ENCODE data around the gene SSH3.

SSH3 gene

GRCh38 chr11:67280788-67281551, 22.4 kb upstream of the SSH3 start:
- DNase-seq = no peak

GRCh38 chr11:67281552-67282150, 21.7 kb upstream of the SSH3 start:
- DNase-seq = no peak

- DNase-seq = no peak
Observed at GRCh38 chr11:67282155-67282875, 21.0 kb upstream of the SSH3 start.

- DNase-seq = no peak
Observed at GRCh38 chr11:67282876-67283371, 20.4 kb upstream of the SSH3 start.

- no peak for DNase-seq
Observed at GRCh38 chr11:67283481-67283963, 19.8 kb upstream of the SSH3 start.

GRCh38 chr11:67284811-67285540, 18.4 kb upstream of the SSH3 start:
- DNase-seq = no peak

GRCh38 chr11:67285541-67286498, 17.5 kb upstream of the SSH3 start:
- no peak for DNase-seq

GRCh38 chr11:67286621-67287333, 16.6 kb upstream of the SSH3 start:
- no peak for DNase-seq

GRCh38 chr11:67287355-67288197, 15.8 kb upstream of the SSH3 start:
- peak; percentile 70 for DNase-seq

- no peak for DNase-seq
Observed at GRCh38 chr11:67288198-67288451, 15.2 kb upstream of the SSH3 start.

GRCh38 chr11:67288452-67289225, 14.7 kb upstream of the SSH3 start:
- DNase-seq = peak; percentile 95

- no peak for DNase-seq
Observed at GRCh38 chr11:67289226-67289650, 14.1 kb upstream of the SSH3 start, which contains the start of gene ANKRD13D. Gene ANKRD13D (plus strand): TSS chr11:67289303. CDS start chr11:67289461, 158 bp downstream.

- no peak for DNase-seq
Observed at GRCh38 chr11:67289651-67290479, 13.5 kb upstream of the SSH3 start.

- DNase-seq = no peak
Observed at GRCh38 chr11:67290801-67291200, 12.5 kb upstream of the SSH3 start.

GRCh38 chr11:67291481-67292381, 11.6 kb upstream of the SSH3 start:
- DNase-seq = no peak

- DNase-seq = no peak
Observed at GRCh38 chr11:67292671-67293070, 10.7 kb upstream of the SSH3 start.

- DNase-seq = no peak
Observed at GRCh38 chr11:67293090-67293489, 10.2 kb upstream of the SSH3 start.
